ENCODE results near the gene BCL2. TPM values are rescaled to one million over a fixed set of nuclear protein-coding genes. Genes with fewer than 3 reads are reported as not detected.
A peak's percentile ranks its signal among the peaks of the same experiment; 100 is the strongest.

The BCL2 gene
- total RNA-seq, 2 experiments from 2014 or later = 102 to 109 TPM

GRCh38 chr18:63346480-63347183 is 27.1 kb upstream of the BCL2 start:
- Mint-ChIP-seq H3K27ac (no peak overlapping the region), H3K4me1 (no peaks in the 10 kb centered on the region), H3K27me3 (no peaks in the 10 kb centered on the region), H3K4me3 (no peak overlapping the region), H3K9me3 (no peaks in the 10 kb centered on the region), H3K36me3 (ENCODE audit: low read depth) (peaks cover 50% of the 10 kb centered on the region)
- CTCF ChIA-PET = interaction anchor here (1.0 to 1.8 kb wide), 2 partner anchors 20 to 92 kb away, joined by 4 to 5 read pairs; no protein-coding TSS in a partner anchor
- POLR2A ChIA-PET = no interaction called here
- DNase-seq = no peak

GRCh38 chr18:63346031-63346430 is 26.5 kb upstream of the BCL2 start:
- no peaks in the 10 kb centered on the region for H3K4me1 Mint-ChIP-seq
- peaks cover 54% of the 10 kb centered on the region for H3K36me3 Mint-ChIP-seq (ENCODE audit: low read depth)

GRCh38 chr18:63344918-63345317 is 25.3 kb upstream of the BCL2 start:
- Mint-ChIP-seq H3K9me3 (no peaks in the 10 kb centered on the region), H3K4me3 (no peak overlapping the region), H3K27ac (peak overlapping the region; percentile 37), H3K27me3 (no peaks in the 10 kb centered on the region), H3K36me3 (ENCODE audit: low read depth) (peaks cover 55% of the 10 kb centered on the region), H3K4me1 (no peaks in the 10 kb centered on the region)
- DNase-seq = no peak
- CTCF ChIA-PET = interaction anchor here (1.6 kb wide), 1 partner anchor 94 kb away, joined by 6 read pairs; no protein-coding TSS in a partner anchor
- POLR2A ChIA-PET = no interaction called here

More at GRCh38 chr18:63346031-63346430, 26.5 kb upstream of the BCL2 start:
- no peaks in the 10 kb centered on the region for H3K9me3 Mint-ChIP-seq
- CTCF ChIA-PET = interaction anchor here (1.8 kb wide), 1 partner anchor 20 kb away, joined by 5 read pairs; no protein-coding TSS in a partner anchor
- H3K27me3 Mint-ChIP-seq = no peaks in the 10 kb centered on the region
- H3K4me3 Mint-ChIP-seq = no peak overlapping the region
- H3K27ac Mint-ChIP-seq = no peak overlapping the region
- POLR2A ChIA-PET = no interaction called here
- no peak for DNase-seq

DNA sequence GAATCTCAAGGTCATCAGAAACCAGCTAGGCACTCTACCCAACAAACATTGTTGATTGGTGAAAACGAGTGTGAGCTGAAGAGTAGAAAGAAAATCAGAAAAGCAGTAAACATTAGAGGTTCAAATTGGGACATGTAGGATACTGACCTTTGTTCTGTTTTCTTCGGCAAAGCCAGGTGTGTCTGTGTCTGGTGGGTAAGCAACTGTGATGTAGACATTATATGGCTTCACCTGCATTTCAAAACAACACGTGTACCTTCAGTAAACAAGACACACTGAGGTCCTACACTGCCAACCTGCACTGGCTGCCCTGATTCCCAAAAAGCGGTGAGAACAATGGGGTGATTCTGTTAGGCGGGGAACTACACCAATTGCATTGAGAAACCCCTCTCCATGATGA is 24.7 kb upstream of the BCL2 start:
- H3K4me3 Mint-ChIP-seq = no peak overlapping the region
- no peaks in the 10 kb centered on the region for H3K4me1 Mint-ChIP-seq
- POLR2A ChIA-PET = interaction anchor here (1.0 kb wide), 1 partner anchor 22 kb away, joined by 3 read pairs; no protein-coding TSS in a partner anchor
- peaks cover 58% of the 10 kb centered on the region for H3K36me3 Mint-ChIP-seq (ENCODE audit: low read depth)
- H3K27me3 Mint-ChIP-seq = no peaks in the 10 kb centered on the region
- CTCF ChIA-PET = interaction anchor here (1.6 kb wide), 1 partner anchor 95 kb away, joined by 6 read pairs; no protein-coding TSS in a partner anchor
- no peak overlapping the region for H3K27ac Mint-ChIP-seq
- no peak for DNase-seq
- no peaks in the 10 kb centered on the region for H3K9me3 Mint-ChIP-seq

GRCh38 chr18:63342206-63342605 is 22.6 kb upstream of the BCL2 start:
- H3K4me1 Mint-ChIP-seq = no peaks in the 10 kb centered on the region
- peaks cover 58% of the 10 kb centered on the region for H3K36me3 Mint-ChIP-seq (ENCODE audit: low read depth)
- no peak overlapping the region for H3K4me3 Mint-ChIP-seq
- H3K27me3 Mint-ChIP-seq = no peaks in the 10 kb centered on the region
- no peak overlapping the region for H3K27ac Mint-ChIP-seq
- ChIA-PET POLR2A (interaction anchor here (1.2 kb wide), 1 partner anchor 24 kb away, joined by 3 read pairs; no protein-coding TSS in a partner anchor), CTCF (interaction anchor here (0.7 to 4.4 kb wide), 6 partner anchors 10 to 317 kb away, joined by 3 to 57 read pairs (median 6); no protein-coding TSS in a partner anchor)
- DNase-seq = peak; percentile 29
- no peaks in the 10 kb centered on the region for H3K9me3 Mint-ChIP-seq

DNA sequence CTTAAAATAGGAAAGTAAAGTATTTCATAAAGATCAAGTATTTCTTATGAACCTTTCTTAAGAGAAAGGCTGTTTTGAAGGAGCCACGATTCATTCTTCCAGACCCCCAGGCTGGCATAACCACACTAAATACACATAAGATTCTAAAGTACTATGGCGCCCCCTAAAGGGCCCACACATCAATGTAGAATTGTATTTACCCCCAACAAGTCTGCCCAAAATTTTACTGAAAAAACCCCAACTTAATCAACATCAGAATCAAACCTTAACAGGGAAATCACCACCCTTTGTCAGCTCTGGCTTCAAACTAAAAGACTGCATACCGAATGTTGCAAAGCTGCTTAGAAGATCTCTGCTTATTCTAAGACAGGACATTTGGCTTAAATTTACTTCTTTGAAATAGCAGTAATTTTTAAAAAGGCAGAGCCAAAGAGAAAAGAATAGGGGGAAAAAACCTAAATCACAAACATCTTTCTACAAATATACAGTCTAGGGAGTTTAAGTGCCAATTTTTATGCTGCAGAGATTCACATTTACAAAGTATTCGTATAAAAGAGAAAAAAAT is 20.4 kb upstream of the BCL2 start:
- H3K27me3 Mint-ChIP-seq = no peaks in the 10 kb centered on the region
- no peak overlapping the region for H3K4me3 Mint-ChIP-seq
- H3K4me1 Mint-ChIP-seq = peaks cover 7% of the 10 kb centered on the region
- H3K27ac Mint-ChIP-seq = no peak overlapping the region
- DNase-seq = peak; percentile 34
- ChIA-PET POLR2A (interaction anchor here (1.0 to 1.3 kb wide), 4 partner anchors 17 to 99 kb away, joined by 3 to 4 read pairs (median 3); partner anchors contain the start of gene VPS4B), CTCF (interaction anchor here (0.8 to 4.4 kb wide), 19 partner anchors 8 to 325 kb away, joined by 3 to 57 read pairs (median 6); no protein-coding TSS in a partner anchor)
- H3K36me3 Mint-ChIP-seq (ENCODE audit: low read depth) = peaks cover 63% of the 10 kb centered on the region
- no peaks in the 10 kb centered on the region for H3K9me3 Mint-ChIP-seq

GRCh38 chr18:63336366-63337099 is 17.0 kb upstream of the BCL2 start:
- Mint-ChIP-seq H3K27me3 (no peaks in the 10 kb centered on the region), H3K4me3 (no peak overlapping the region), H3K27ac (no peak overlapping the region), H3K36me3 (ENCODE audit: low read depth) (peaks cover 64% of the 10 kb centered on the region), H3K4me1 (peaks cover 7% of the 10 kb centered on the region), H3K9me3 (no peaks in the 10 kb centered on the region)
- ChIA-PET CTCF (interaction anchor here (0.6 to 1.4 kb wide), 3 partner anchors 12 to 215 kb away, joined by 3 to 6 read pairs (median 4); no protein-coding TSS in a partner anchor), POLR2A (interaction anchor here (1.3 kb wide), 1 partner anchor 86 kb away, joined by 3 read pairs; no protein-coding TSS in a partner anchor)
- no peak for DNase-seq

DNA sequence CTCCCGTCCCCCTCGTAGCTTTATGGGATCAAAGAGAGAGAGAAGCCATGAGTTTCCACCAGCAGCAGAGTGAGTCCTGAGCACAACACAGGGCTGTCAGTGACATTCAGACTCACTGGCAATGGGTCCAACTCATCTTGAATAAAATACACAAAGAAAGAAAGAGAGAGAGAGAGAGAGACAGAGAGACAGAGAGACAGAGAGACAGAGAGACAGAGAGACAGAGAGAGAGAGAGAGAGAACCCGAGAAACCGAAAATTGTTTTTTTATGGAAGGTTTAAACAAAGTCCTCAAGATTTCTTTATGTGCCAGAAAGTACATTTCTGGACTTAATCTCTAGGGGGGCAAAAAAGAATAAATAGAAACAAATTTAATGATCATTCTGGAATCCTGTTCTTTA is 11.5 kb upstream of the BCL2 start:
- ChIA-PET CTCF (interaction anchor here (0.8 to 3.2 kb wide), 5 partner anchors 8 to 314 kb away, joined by 3 to 15 read pairs (median 7); no protein-coding TSS in a partner anchor), POLR2A (no interaction called here)
- peaks cover under 1% of the 10 kb centered on the region for H3K4me1 Mint-ChIP-seq
- no peak overlapping the region for H3K27ac Mint-ChIP-seq
- H3K27me3 Mint-ChIP-seq = no peaks in the 10 kb centered on the region
- no peak overlapping the region for H3K4me3 Mint-ChIP-seq
- no peak for DNase-seq
- H3K36me3 Mint-ChIP-seq (ENCODE audit: low read depth) = peaks cover 37% of the 10 kb centered on the region
- no peaks in the 10 kb centered on the region for H3K9me3 Mint-ChIP-seq

DNA sequence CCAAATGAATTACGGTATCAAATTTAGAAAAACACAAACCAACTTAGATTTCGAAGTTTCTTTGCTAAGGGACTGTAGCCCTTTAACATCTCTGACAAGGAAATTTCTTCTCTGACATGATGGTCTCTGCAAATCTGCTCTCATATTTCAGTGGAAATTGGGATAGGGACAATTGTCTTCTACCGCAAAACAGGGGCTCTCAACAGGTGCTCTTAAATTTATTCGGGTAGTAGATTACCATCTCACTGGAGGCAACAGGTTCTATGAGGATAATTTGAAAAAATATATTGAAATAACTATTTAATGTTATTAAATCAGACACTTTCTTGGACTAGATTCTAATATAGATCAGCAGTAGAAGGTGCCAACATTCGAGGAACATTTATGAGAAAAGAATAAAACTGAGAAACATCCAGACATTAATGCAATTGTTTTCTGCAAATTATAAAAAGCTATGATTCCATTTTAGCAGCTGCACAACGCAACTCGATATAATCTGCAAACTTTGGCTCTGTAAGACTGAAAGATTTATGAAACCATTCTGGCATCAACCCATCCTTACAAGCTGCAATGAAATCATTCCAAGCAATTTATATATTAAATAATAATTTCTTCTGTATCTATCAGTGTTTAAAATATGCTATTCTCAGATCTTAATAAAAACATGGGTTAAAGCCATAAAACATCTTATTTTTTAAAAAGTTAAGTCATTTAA is 10.0 kb upstream of the BCL2 start:
- ChIA-PET CTCF (interaction anchor here (1.6 kb wide), 1 partner anchor 312 kb away, joined by 7 read pairs; no protein-coding TSS in a partner anchor), POLR2A (no interaction called here)
- no peak overlapping the region for H3K27ac Mint-ChIP-seq
- H3K4me1 Mint-ChIP-seq = no peaks in the 10 kb centered on the region
- H3K27me3 Mint-ChIP-seq = no peaks in the 10 kb centered on the region
- no peak for DNase-seq
- no peak overlapping the region for H3K4me3 Mint-ChIP-seq
- H3K9me3 Mint-ChIP-seq = no peaks in the 10 kb centered on the region
- peaks cover 25% of the 10 kb centered on the region for H3K36me3 Mint-ChIP-seq (ENCODE audit: low read depth)

DNA sequence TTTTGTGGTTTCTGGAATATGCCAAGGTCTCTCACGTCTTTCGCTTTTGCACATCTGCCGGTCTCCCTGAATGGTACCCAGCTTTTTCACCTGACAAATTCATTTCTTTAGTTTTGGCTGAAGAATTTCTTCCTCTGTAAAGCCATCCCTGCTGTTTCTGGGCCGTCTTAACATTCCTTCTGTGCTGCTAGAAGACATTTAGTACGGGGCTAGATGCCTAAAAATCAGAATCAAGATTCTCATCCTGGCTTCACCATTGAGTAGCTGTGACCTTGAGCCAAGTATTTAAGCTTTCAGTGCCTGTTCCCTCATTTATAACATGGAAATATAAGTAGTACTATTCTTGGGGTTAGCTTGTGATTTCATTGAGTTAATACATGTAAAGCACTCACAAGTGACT is 6.4 kb upstream of the BCL2 start:
- no peaks in the 10 kb centered on the region for H3K27me3 Mint-ChIP-seq
- ChIA-PET CTCF (interaction anchor here (1.0 to 7.2 kb wide), 9 partner anchors 8 to 308 kb away, joined by 3 to 74 read pairs (median 5); no protein-coding TSS in a partner anchor), POLR2A (interaction anchor here (1.6 kb wide), 1 partner anchor 40 kb away, joined by 3 read pairs; no protein-coding TSS in a partner anchor)
- H3K36me3 Mint-ChIP-seq (ENCODE audit: low read depth) = peaks cover 2% of the 10 kb centered on the region
- no peaks in the 10 kb centered on the region for H3K9me3 Mint-ChIP-seq
- no peak overlapping the region for H3K27ac Mint-ChIP-seq
- DNase-seq = no peak
- H3K4me3 Mint-ChIP-seq = no peak overlapping the region
- H3K4me1 Mint-ChIP-seq = peaks cover 17% of the 10 kb centered on the region

DNA sequence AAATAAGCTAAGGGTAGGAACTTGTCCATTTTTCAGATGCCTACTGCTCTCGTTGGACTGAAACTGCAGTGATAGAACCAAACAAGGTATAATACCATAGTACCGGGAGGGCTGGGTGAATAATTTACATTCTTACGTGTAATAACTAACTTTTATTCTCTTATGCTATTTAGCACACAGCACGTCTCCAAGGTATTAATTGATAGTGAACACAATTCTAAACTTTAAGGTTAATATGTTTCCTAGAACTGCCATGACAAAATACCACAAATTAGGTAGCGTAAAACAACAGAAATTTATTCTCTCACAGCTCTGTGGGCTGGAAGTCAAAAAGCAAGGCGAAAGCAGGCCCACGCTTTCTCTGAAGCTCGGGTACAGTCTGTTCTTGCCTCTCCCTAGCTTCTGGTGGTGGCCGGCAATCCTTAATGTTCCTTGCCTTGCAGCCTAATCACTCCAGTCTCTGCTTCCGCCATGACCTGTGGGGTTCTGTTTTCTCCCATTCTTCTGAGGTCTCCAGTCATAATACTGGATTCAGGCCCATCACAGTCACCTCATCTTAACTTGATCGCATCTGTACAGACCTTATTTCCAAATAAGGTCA is 5.6 kb upstream of the BCL2 start:
- Mint-ChIP-seq H3K27ac (no peak overlapping the region), H3K36me3 (ENCODE audit: low read depth) (no peaks in the 10 kb centered on the region), H3K4me1 (peaks cover 20% of the 10 kb centered on the region), H3K9me3 (no peaks in the 10 kb centered on the region), H3K4me3 (no peak overlapping the region), H3K27me3 (no peaks in the 10 kb centered on the region)
- ChIA-PET POLR2A (no interaction called here), CTCF (interaction anchor here (1.0 to 7.2 kb wide), 8 partner anchors 7 to 307 kb away, joined by 4 to 74 read pairs (median 6); no protein-coding TSS in a partner anchor)
- DNase-seq = no peak

All from activated CD4-positive, alpha-beta memory T cell treated with anti-CD3 and anti-CD28 coated beads, Interleukin-2, amount 10 ng/mL, durations not matched to agents 7 days and 5 days (primary cell).